Testis (tissue), 5 donors: Measurements from ENCODE around the gene MICAL1. TPM values are rescaled to one million over a fixed set of nuclear protein-coding genes. Genes with fewer than 3 reads are reported as not detected.

ENCODE experiments used
- DNase-seq: peaks from one replicate; pipeline ENCODE4 v3.0.0-alpha.2; 2019
- H3K27ac ChIP-seq, 2 donors: fragments of 200-600 bp; sonication (generic); one replicate each; pipeline ENCODE4 v1.5.1; 2019
- H3K27me3 ChIP-seq: fragments of 200-600 bp; sonication (generic); one replicate; pipeline ENCODE4 v1.5.1; 2019
- H3K36me3 ChIP-seq: fragments of 200-600 bp; sonication (generic); one replicate; pipeline ENCODE4 v1.5.1; 2017; ENCODE audit warnings: low read depth; ENCODE audit errors: missing control alignments
- H3K4me1 ChIP-seq: fragments of 200-600 bp; sonication (generic); one replicate; pipeline ENCODE4 v1.5.1; 2019
- H3K4me3 ChIP-seq, 2 donors: fragments of 200-600 bp; sonication (generic); one replicate each; pipeline ENCODE4 v1.5.1; 2017 to 2019
- H3K9me3 ChIP-seq: fragments of 200-600 bp; sonication (generic); one replicate; pipeline ENCODE4 v1.5.1; 2017
- POLR2A ChIP-seq: fragments of 450-650 bp; IDR thresholded peaks from one replicate; pipeline ENCODE4 v1.6.1; 2017; ENCODE audit warnings: antibody characterized with exemption, mild to moderate bottlenecking, moderate library complexity
- WGBS, 2 donors: methylation state at CpG; one replicate each; pipeline ENCODE4 v1.1.5; 2018; 5-methylcytosine and 5-hydroxymethylcytosine counted together
- intact Hi-C: fragments of 100-400 bp; cut with DNase I; formaldehyde crosslinking; loops from one replicate; pipeline ENCODE4 v1.15.1; 2023; ENCODE audit warnings: low total_unique reads
- long read RNA-seq, 2 donors: transcript quantifications; one replicate each; lab custom pipeline, GENCODE V29; 2026
- polyA plus RNA-seq: library from polyadenylated mRNA; stranded (reverse); fragments of 350-450 nt; fragmentation: Illumina TruSeq; extraction: RNeasy Lipid Tissue Mini Kit (QIAGEN cat#74804); gene quantifications from one replicate; pipeline ENCODE4 v1.2.3, GENCODE V29; 2014; ENCODE audit warnings: low read depth, low replicate concordance; ENCODE audit not compliant: insufficient read depth
- total RNA-seq, 2 donors: library from RNA; depleted of rRNA; stranded (reverse); fragments of >200 nt; gene quantifications; one replicate each; pipeline ENCODE4 v1.2.3, GENCODE V29; 2016
- TF ChIP-seq, protein P1 (sequence below), 3 experiments: fragments of 450-650 bp in 2 of 3; fragments of 200-600 bp in 1 of 3; sonication (generic) in 1 of 3; IDR thresholded peaks; one replicate each; pipeline ENCODE4 v1.5.1; 2016 to 2019; ENCODE audit warnings: antibody characterized with exemption in 3 of 3, mild to moderate bottlenecking in 2 of 3, moderate library complexity in 1 of 3

MICAL1 gene, protein sequence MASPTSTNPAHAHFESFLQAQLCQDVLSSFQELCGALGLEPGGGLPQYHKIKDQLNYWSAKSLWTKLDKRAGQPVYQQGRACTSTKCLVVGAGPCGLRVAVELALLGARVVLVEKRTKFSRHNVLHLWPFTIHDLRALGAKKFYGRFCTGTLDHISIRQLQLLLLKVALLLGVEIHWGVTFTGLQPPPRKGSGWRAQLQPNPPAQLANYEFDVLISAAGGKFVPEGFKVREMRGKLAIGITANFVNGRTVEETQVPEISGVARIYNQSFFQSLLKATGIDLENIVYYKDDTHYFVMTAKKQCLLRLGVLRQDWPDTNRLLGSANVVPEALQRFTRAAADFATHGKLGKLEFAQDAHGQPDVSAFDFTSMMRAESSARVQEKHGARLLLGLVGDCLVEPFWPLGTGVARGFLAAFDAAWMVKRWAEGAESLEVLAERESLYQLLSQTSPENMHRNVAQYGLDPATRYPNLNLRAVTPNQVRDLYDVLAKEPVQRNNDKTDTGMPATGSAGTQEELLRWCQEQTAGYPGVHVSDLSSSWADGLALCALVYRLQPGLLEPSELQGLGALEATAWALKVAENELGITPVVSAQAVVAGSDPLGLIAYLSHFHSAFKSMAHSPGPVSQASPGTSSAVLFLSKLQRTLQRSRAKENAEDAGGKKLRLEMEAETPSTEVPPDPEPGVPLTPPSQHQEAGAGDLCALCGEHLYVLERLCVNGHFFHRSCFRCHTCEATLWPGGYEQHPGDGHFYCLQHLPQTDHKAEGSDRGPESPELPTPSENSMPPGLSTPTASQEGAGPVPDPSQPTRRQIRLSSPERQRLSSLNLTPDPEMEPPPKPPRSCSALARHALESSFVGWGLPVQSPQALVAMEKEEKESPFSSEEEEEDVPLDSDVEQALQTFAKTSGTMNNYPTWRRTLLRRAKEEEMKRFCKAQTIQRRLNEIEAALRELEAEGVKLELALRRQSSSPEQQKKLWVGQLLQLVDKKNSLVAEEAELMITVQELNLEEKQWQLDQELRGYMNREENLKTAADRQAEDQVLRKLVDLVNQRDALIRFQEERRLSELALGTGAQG
- total RNA-seq (10 to 100 TPM; 50.3 to 61.9 TPM), polyA plus RNA-seq (34.6 TPM)
- long read RNA-seq, donor 1, partial matches to known transcripts: 0 of 3 reads
- long read RNA-seq, donor 1, other reads (novel, unspliced or antisense): 0 of 3 reads
- long read RNA-seq, donor 2: 0 reads

DNA sequence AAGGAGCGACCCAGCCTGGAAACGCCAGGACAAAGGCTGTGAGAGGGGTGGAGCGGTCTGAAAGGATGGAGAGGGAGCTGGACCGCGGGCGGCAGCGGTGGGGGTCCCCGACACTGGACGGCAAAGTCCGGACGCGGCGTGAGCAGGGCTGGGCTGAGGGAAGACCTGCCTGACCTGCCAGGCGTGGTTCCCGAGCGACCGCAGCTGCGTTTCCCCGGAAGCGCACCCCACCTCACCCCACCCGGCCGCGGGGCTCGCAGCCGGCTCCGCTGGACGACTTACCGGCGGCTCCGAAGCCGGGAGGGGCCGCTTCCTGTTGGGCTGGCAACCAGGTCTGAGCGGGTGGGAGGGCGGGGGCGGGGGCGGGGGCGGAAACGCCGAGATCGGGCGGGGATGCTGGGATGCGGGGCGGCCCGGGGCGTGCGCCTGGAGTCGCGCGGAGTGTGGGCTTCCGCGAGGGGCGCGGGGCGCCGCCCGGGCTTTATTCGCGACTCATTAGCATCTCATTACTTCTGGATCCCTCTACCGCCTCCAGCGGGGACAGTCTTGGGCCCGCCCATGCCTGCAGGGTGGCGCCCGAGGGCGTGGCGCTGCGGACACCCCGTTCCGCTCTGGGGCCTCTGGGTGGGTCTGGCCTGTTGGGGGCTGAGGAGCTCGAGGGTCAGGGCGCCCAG, at the start of gene MICAL1:
Gene MICAL1, minus strand, starts transcription at position 336 of the 674 bp plus-strand sequence. CDS start 1,576 bp downstream, outside the sequence.
- intact Hi-C loops: no loop called here
- no peaks in the 10 kb centered on the region for H3K27me3 ChIP-seq
- TF ChIP-seq, protein P1, sequence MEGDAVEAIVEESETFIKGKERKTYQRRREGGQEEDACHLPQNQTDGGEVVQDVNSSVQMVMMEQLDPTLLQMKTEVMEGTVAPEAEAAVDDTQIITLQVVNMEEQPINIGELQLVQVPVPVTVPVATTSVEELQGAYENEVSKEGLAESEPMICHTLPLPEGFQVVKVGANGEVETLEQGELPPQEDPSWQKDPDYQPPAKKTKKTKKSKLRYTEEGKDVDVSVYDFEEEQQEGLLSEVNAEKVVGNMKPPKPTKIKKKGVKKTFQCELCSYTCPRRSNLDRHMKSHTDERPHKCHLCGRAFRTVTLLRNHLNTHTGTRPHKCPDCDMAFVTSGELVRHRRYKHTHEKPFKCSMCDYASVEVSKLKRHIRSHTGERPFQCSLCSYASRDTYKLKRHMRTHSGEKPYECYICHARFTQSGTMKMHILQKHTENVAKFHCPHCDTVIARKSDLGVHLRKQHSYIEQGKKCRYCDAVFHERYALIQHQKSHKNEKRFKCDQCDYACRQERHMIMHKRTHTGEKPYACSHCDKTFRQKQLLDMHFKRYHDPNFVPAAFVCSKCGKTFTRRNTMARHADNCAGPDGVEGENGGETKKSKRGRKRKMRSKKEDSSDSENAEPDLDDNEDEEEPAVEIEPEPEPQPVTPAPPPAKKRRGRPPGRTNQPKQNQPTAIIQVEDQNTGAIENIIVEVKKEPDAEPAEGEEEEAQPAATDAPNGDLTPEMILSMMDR (IDR thresholded peaks at IDR 0.05): peak in 1 of 3 experiments; percentile 20
- TF ChIP-seq POLR2A: no peak
- WGBS, 2 donors: 1% methylated on average over 26 to 51 of the region's 70 CpGs
- peak within 1 kb of the TSS; percentile 72 to 86 for H3K4me3 ChIP-seq
- peaks cover 19% of the 10 kb centered on the region for H3K4me1 ChIP-seq
- no peaks in the 10 kb centered on the region for H3K9me3 ChIP-seq
- peak; percentile 74 for DNase-seq
- no peaks in the 10 kb centered on the region for H3K36me3 ChIP-seq
- peak within 1 kb of the TSS; percentile 74 to 91 for H3K27ac ChIP-seq

DNA sequence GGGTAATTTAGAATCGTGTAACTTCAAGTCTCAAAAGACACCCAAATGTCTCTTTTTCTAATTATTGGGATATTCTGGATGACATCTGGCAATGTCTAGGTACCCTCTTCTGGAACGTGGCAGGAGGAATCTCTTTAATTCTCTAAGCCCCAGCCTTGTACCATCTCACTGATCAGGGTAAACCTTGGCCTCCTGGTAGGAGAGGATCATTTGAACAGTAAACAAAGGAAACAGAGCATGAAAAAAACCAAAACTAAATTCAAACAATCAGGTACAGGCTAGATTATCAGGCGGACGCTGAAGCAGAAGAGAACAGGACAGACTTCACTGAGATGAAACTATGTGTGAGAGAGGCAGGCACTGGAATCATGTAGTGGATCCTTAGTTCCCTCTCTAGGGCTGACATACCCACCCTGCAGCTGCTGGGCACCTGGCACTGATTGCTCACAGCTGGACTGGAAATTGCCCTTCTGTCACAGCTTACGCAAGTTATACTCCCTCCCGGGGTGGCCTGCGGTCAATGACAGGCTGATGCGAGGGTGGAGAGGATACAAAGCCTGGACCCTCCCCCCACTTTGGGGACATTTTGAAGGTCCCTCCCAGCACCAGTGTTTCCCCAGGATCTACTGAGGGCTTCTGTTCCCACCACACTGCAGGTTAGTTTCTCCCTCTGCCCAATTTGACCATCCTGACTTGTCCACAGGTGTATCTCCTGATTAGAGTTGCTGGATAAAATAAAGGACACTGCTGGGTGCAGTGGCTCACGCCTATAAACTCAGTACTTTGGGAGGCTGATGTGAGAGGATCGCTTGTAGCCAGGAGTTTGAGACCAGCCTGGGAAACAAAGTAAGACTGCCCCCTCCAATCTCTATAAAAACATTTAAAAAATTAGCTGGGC, 48.0 kb upstream of the MICAL1 start:
- WGBS, 2 donors: 82 to 86% methylated on average over 10 of the region's 10 CpGs
- Histone ChIP-seq H3K9me3 (no peaks in the 10 kb centered on the region), H3K36me3 (no peaks in the 10 kb centered on the region), H3K4me3 (no peak overlapping the region), H3K27ac (no peak overlapping the region), H3K27me3 (no peaks in the 10 kb centered on the region), H3K4me1 (no peaks in the 10 kb centered on the region)
- intact Hi-C loops: no loop called here
- DNase-seq: no peak
- TF ChIP-seq, protein P1 (IDR thresholded peaks at IDR 0.05): no peak
- TF ChIP-seq POLR2A: no peak

DNA sequence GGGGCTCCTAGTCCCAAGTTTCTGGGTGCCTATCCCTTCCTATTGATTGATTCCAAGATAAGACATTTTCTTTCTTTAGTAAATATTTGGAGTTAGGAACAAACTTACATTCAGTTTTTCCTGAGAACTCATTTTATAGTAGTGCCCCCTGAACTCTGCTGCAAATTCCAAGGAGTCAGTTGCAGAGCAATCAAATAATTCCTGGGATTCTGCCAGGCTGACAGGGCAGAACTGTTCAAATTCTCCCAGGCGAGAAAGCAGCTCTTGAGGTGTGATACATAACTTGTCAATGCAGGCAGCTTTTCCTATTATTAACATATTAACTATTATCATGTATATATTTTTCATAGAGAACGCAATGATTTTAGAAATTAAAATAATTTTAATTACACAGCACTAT, 43.4 kb upstream of the MICAL1 start:
- no peaks in the 10 kb centered on the region for H3K27me3 ChIP-seq
- H3K9me3 ChIP-seq: no peaks in the 10 kb centered on the region
- no peak overlapping the region for H3K4me3 ChIP-seq
- WGBS, 2 donors: 78 to 83% methylated on average over 2 of the region's 2 CpGs
- DNase-seq: no peak
- intact Hi-C loops: no loop called here
- H3K27ac ChIP-seq: no peak overlapping the region
- TF ChIP-seq, protein P1 (IDR thresholded peaks at IDR 0.05): no peak
- no peak for TF ChIP-seq POLR2A
- H3K4me1 ChIP-seq: no peaks in the 10 kb centered on the region
- no peaks in the 10 kb centered on the region for H3K36me3 ChIP-seq
